ENCODE measurements around the gene FRMD5.

Gene FRMD5

GRCh38 chr15:43958861-43959330 lies 236.2 kb downstream of the FRMD5 start:
- no peak for DNase-seq

- no peak for DNase-seq
These were observed 237.3 kb downstream of the FRMD5 start for GRCh38 chr15:43957724-43958123.

- DNase-seq, result no peak
These were observed 239.9 kb downstream of the FRMD5 start for GRCh38 chr15:43955140-43955539.

- no peak for DNase-seq
These were observed 240.9 kb downstream of the FRMD5 start for GRCh38 chr15:43954181-43954621.

GRCh38 chr15:43953402-43953801 lies 241.7 kb downstream of the FRMD5 start:
- DNase-seq, result no peak

GRCh38 chr15:43950531-43950930 lies 244.5 kb downstream of the FRMD5 start:
- DNase-seq, result no peak

- no peak for DNase-seq
These were observed 246.3 kb downstream of the FRMD5 start for GRCh38 chr15:43948691-43949325.

GRCh38 chr15:43943511-43943910 lies 251.6 kb downstream of the FRMD5 start:
- DNase-seq, result no peak

- no peak for DNase-seq
These were observed 252.9 kb downstream of the FRMD5 start for GRCh38 chr15:43942194-43942593.

GRCh38 chr15:43941555-43941954 lies 253.5 kb downstream of the FRMD5 start:
- DNase-seq, result no peak

- no peak for DNase-seq
These were observed 254.0 kb downstream of the FRMD5 start for GRCh38 chr15:43941071-43941470.

GRCh38 chr15:43939070-43939469 lies 256.0 kb downstream of the FRMD5 start:
- no peak for DNase-seq

GRCh38 chr15:43934480-43934879 lies 260.6 kb downstream of the FRMD5 start:
- no peak for DNase-seq

GRCh38 chr15:43932907-43933306 lies 262.2 kb downstream of the FRMD5 start:
- no peak for DNase-seq

- DNase-seq, result no peak
These were observed 263.2 kb downstream of the FRMD5 start for GRCh38 chr15:43931790-43932435.

- no peak for DNase-seq
These were observed 264.0 kb downstream of the FRMD5 start for GRCh38 chr15:43931119-43931518.

GRCh38 chr15:43930556-43930955 lies 264.5 kb downstream of the FRMD5 start:
- DNase-seq, result no peak

- no peak for DNase-seq
These were observed 265.0 kb downstream of the FRMD5 start for GRCh38 chr15:43930079-43930478.

- no peak for DNase-seq
These were observed 266.9 kb downstream of the FRMD5 start for GRCh38 chr15:43928152-43928551.

GRCh38 chr15:43927203-43927602 lies 267.9 kb downstream of the FRMD5 start:
- DNase-seq, result no peak

- no peak for DNase-seq
These were observed 271.5 kb downstream of the FRMD5 start for GRCh38 chr15:43923553-43923952.

GRCh38 chr15:43922021-43922420 lies 273.1 kb downstream of the FRMD5 start:
- DNase-seq, result no peak

- no peak for DNase-seq
These were observed 274.3 kb downstream of the FRMD5 start for GRCh38 chr15:43920815-43921214.

GRCh38 chr15:43920254-43920600 lies 274.8 kb downstream of the FRMD5 start:
- no peak for DNase-seq

Data from T-helper 9 cell (primary cell).